Activated naive CD4-positive, alpha-beta T cell treated with anti-CD3 and anti-CD28 coated beads, Interleukin-2, amount 10 ng/mL, durations not matched to agents 7 days and 5 days (primary cell): ENCODE data around the gene MTERF4.

Experiments used
- CTCF ChIA-PET: fragments of 350-600 bp; sonication (Branson Sonifier 250); formaldehyde crosslinking; loops from one replicate; lab custom pipeline; 2021; ENCODE audit warnings: antibody characterized with exemption; lab: Charles Lee
- DNase-seq: peaks from one replicate; pipeline ENCODE4 v3.0.0-alpha.2; 2020
- H3K27ac Mint-ChIP-seq: one replicate; pipeline ENCODE4 v1.8.0; 2021; ENCODE audit warnings: mild to moderate bottlenecking, moderate library complexity, mixed read lengths
- H3K27me3 Mint-ChIP-seq: one replicate; pipeline ENCODE4 v1.8.0; 2021; ENCODE audit warnings: mild to moderate bottlenecking, mixed read lengths
- H3K36me3 Mint-ChIP-seq: one replicate; pipeline ENCODE4 v1.8.0; 2021; ENCODE audit warnings: mixed read lengths
- H3K4me1 Mint-ChIP-seq: one replicate; pipeline ENCODE4 v1.8.0; 2021; ENCODE audit warnings: mixed read lengths
- H3K4me3 Mint-ChIP-seq: one replicate; pipeline ENCODE4 v1.8.0; 2021; ENCODE audit warnings: mild to moderate bottlenecking, moderate library complexity, mixed read lengths
- H3K9me3 Mint-ChIP-seq: one replicate; pipeline ENCODE4 v1.8.0; 2021; ENCODE audit warnings: mixed read lengths

The MTERF4 gene

DNA sequence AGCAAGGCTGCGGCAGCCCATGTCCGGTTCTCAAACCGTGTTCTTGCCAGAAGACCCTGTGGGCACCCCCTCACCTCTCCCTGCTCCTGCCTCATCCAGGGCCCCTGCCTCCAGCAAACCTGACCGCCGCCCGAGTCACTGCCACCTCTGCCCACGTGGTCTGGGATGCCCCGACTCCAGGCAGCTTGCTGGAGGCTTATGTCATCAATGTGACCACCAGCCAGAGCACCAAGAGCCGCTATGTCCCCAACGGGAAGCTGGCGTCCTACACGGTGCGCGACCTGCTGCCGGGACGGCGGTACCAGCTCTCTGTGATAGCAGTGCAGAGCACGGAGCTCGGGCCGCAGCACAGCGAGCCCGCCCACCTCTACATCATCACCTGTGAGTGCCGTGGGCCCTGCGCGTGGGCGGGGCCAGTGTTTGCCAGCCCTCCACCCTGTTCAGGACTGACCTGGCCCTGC, 32.2 kb downstream of the MTERF4 start:
- CTCF ChIA-PET = no interaction called here
- Mint-ChIP-seq H3K27ac (no peak overlapping the region), H3K4me1 (no peaks in the 10 kb centered on the region), H3K36me3 (peaks cover 2% of the 10 kb centered on the region), H3K9me3 (no peaks in the 10 kb centered on the region), H3K4me3 (no peak overlapping the region), H3K27me3 (no peaks in the 10 kb centered on the region)
- DNase-seq = no peak

DNA sequence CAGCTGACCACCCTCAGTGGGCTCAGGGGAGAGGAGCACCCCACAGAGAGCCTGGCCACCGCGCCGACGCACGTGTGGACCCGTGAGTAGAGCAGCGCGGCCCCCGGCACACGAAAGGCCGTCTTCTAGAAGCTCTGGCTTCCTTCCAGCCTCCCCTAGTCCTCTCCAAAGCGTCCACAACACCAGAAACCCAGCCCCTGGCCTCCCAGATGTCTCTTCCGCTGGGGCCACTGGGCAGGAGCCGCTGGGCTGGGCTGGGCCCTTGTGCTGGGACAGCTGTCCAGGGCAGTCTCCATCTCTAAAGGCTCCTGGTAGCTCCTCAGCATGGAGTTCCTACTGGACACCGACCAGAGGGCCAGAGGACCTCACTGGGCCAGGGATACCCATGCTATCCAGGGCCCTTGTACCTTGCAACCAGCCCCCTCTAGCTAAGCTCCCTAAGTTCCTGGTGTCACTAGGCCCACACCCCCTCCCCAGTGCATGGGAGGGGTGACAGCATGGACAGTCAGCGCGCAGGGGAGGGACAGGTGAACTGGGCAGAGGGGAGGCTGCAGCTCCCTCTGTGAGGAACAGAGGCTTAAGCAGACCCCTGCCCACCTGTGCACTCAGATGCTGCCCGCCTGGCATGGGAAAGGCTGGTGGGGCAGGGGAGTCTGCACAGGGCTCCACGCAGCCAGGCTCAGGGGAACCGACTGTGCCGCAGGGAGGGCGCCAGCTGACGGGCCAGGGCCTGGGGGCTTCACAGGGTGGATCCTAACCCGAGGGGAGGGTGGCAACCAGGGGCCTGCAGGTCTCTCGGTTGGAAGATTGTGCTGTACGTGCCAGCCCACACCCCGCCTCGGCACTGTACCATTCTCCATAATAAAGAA, 32.9 kb downstream of the MTERF4 start:
- peaks cover 1% of the 10 kb centered on the region for H3K4me1 Mint-ChIP-seq
- CTCF ChIA-PET = no interaction called here
- no peak overlapping the region for H3K27ac Mint-ChIP-seq

DNA sequence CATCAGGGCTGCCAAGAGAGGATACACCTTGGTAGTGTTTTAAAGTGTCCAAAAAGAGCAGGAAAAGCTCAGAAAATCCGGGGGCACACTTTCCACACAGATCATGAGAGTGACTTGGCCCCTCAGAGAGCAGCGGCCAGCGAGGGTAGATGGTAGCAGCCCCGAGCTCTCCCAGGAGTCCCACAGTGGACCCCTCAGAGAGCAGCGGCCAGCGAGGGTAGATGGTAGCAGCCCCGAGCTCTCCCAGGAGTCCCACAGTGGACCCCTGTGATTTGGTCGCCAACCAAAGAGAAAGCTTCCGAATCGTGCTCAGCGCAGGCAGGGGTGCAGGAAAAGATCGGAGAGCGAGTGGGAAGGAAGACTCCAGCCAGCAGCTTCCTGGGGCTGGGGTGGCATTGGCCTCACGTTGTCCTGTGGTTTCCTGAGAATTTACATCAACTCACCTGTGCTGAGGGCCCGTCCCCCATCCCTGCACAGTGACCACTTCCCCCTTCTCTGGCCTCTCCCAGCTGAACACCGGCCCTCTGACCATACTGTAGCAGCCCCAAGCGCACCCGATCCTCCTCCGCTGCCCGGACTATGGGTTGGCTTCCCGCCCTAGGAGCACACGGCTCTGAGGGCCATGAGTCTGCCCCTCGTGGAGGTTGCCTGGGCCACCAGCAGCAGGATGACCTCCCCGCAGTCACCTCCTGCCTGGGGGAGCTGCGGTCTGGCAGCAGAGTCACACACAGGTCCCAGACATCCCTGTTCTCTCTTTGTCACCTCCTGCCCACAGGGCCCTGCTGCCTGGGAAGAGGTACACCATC, 33.7 kb downstream of the MTERF4 start:
- peaks cover 8% of the 10 kb centered on the region for H3K27me3 Mint-ChIP-seq
- peaks cover 2% of the 10 kb centered on the region for H3K4me1 Mint-ChIP-seq
- H3K27ac Mint-ChIP-seq = no peak overlapping the region
- no peaks in the 10 kb centered on the region for H3K9me3 Mint-ChIP-seq
- H3K4me3 Mint-ChIP-seq = no peak overlapping the region
- CTCF ChIA-PET = no interaction called here
- no peak for DNase-seq
- H3K36me3 Mint-ChIP-seq = no peaks in the 10 kb centered on the region

More for the DNA sequence above, 32.9 kb downstream of the MTERF4 start:
- Mint-ChIP-seq H3K9me3 (no peaks in the 10 kb centered on the region), H3K27me3 (peaks cover 2% of the 10 kb centered on the region), H3K4me3 (no peak overlapping the region), H3K36me3 (no peaks in the 10 kb centered on the region)
- DNase-seq = no peak

DNA sequence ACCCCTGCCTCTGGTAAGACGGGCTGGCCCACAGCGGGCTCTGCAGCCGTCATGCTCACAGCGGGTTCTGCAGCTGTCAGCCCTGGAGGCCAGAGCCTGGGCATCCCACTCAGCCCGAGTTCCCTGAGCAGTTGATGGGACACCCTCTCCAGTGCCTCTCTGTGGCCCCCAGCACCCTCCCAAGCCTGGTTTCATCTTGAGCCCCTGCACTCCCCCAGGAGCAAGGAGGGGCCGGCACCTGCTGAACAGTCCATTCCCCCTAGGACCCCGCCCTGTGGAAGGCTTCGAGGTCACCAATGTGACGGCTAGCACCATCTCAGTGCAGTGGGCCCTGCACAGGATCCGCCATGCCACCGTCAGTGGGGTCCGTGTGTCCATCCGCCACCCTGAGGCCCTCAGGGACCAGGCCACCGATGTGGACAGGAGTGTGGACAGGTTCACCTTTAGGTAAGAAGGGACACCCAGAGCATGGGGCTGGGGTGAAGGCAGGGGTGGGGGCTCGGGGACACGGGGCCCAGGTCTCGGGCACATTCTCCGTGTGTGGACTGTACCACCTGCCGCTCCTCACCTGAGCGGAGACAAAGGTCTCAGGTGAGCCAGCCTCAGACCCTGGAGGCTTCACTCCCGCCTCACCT, 34.5 kb downstream of the MTERF4 start:
- Mint-ChIP-seq H3K27me3 (peaks cover 10% of the 10 kb centered on the region), H3K4me1 (peaks cover 2% of the 10 kb centered on the region), H3K9me3 (no peaks in the 10 kb centered on the region), H3K27ac (no peak overlapping the region), H3K36me3 (no peaks in the 10 kb centered on the region), H3K4me3 (no peak overlapping the region)
- DNase-seq = no peak
- CTCF ChIA-PET = no interaction called here

DNA sequence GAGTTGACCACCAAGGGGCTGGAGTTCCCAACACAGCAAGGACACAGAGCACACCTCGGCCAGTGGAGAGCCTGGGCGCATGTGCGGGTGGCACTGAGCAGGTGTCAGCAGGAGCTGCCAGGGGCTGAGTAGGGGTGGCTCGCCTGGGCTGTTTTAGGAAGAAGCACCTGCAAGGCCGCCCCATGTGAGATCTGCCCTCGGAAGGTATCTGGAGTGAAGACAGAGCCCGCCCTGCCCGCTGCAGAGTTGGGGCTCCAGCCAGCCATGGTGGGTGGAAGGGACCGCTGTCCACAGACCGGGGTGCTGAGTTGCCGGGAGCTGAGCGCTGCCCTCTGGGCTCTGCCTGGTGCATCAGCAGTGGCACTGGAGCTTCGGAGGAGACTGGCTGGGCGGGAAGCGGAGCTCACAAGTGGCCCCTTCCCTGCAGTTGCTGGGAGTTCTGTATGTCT, 35.2 kb downstream of the MTERF4 start:
- Mint-ChIP-seq H3K36me3 (no peaks in the 10 kb centered on the region), H3K4me3 (no peak overlapping the region), H3K27me3 (peaks cover 10% of the 10 kb centered on the region), H3K9me3 (no peaks in the 10 kb centered on the region), H3K27ac (no peak overlapping the region), H3K4me1 (peaks cover 2% of the 10 kb centered on the region)
- DNase-seq = no peak
- CTCF ChIA-PET = no interaction called here

DNA sequence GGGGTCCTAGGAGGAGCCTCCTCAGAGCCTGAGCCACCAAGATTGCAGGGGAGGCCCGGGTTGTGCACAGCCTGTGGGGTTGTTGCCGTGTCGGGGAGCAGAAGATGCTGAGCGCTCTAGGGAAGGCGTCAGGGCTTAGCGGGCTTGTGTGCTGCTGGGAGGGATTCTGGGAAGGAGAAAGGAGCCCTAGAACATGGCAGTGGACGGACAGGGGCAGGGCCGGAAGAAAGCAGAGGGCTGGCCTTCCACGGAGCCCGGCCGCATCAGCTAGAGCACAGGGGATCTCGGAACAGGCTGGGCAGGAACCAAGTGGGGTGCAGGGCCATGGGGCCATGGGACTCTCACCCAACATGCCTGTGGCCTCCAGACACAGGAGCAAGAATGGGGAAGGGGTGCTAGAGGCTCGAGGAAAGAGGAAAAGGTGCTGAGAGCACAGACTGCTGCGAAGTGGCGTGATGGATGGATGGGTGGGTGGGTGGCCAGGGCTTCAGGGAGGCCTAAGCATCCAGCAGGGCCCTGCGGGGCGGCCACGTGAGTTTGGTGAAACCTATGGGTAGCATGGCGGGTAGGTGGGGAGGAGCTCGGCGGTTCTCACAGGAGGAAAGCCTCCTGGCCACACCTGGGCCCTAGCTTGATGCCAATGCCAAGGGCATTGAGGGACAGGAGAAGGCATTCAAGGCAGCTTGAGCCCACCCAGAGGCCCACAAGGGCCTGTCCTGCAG, 35.8 kb downstream of the MTERF4 start:
- Mint-ChIP-seq H3K4me3 (no peak overlapping the region), H3K9me3 (no peaks in the 10 kb centered on the region), H3K27ac (no peak overlapping the region), H3K4me1 (peaks cover 2% of the 10 kb centered on the region), H3K27me3 (peaks cover 10% of the 10 kb centered on the region), H3K36me3 (no peaks in the 10 kb centered on the region)
- CTCF ChIA-PET = no interaction called here
- DNase-seq = no peak

DNA sequence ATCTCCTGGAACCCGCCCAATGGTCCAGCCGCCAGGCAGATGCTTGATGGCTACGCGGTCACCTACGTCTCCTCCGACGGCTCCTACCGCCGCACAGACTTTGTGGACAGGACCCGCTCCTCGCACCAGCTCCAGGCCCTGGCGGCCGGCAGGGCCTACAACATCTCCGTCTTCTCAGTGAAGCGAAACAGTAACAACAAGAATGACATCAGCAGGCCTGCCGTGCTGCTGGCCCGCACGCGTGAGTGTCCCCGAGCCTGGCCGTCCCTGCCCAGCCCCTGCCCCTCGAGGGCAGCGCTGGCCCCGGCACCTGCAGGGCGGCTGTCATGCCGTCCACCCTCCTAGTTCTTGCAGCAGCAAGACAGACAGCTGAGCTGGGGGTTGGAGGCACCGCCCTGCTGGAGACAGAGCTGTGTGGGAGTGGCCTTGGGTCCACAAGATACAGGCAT, 36.7 kb downstream of the MTERF4 start:
- H3K27ac Mint-ChIP-seq = no peak overlapping the region
- H3K36me3 Mint-ChIP-seq = no peaks in the 10 kb centered on the region
- CTCF ChIA-PET = no interaction called here
- H3K9me3 Mint-ChIP-seq = no peaks in the 10 kb centered on the region
- peaks cover 2% of the 10 kb centered on the region for H3K4me1 Mint-ChIP-seq
- no peak overlapping the region for H3K4me3 Mint-ChIP-seq
- DNase-seq = no peak
- peaks cover 10% of the 10 kb centered on the region for H3K27me3 Mint-ChIP-seq

DNA sequence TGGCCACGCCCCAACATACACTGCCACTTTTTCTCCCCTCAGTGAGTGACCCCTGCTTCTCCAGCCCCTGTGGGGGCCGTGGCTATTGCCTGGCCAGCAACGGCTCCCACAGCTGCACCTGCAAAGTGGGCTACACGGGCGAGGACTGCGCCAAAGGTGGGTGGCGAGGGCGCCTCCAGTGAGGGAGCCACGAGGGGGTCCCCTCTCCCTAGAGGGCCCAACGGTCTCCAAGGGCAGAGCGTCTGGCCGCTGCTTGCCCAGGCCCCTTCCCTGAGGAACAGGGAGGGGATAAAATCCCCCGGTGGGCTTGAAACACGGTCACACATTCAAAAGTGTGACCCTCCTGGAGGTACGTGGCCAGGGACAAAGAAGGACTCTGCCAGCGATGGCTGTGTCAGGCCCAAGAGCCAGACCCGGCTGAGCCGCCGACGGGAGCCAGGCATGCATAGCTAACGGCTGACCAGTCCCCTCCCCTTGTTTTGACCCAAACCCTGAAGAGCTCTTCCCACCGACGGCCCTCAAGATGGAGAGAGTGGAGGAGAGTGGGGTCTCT, 37.2 kb downstream of the MTERF4 start:
- no peak for DNase-seq
- Mint-ChIP-seq H3K36me3 (no peaks in the 10 kb centered on the region), H3K4me3 (no peak overlapping the region), H3K4me1 (peaks cover 2% of the 10 kb centered on the region), H3K9me3 (no peaks in the 10 kb centered on the region), H3K27ac (no peak overlapping the region), H3K27me3 (peaks cover 10% of the 10 kb centered on the region)
- CTCF ChIA-PET = no interaction called here

DNA sequence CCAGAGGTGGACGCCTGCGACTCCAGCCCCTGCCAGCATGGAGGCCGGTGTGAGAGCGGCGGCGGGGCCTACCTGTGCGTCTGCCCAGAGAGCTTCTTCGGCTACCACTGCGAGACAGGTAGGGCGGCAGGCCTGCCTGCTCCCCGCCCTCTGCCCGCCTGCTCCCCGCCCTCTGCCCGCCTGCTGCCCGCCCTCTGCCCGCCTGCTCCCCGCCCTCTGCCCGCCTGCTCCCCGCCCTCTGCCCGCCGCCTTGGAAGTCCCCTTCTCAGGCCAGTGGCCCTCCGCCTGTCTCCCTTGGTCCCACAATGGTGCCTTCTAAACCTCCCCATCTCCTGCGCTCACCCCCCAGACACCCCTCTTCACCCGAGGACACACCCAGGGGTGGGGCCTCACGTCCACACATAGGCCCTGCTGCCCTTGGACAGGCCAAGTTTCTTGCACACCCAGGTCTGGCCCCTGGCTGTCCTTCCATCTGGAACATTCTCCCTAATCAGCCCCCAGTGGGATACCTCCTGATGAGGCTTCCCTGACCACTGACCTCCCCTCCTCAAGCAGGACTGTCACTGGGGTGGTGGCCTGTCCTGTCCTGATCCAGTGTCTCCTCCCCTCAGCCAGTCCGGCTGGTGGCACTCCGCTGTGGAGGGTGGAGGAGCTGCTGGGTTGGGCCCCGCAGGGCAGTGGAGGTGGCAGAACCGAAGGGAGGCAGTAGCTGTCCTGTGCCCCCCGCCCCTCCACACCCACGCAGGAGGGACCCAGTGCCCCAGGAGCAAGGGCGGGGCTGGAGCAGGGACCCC, 37.9 kb downstream of the MTERF4 start:
- Mint-ChIP-seq H3K27me3 (peaks cover 10% of the 10 kb centered on the region), H3K9me3 (no peaks in the 10 kb centered on the region), H3K36me3 (no peaks in the 10 kb centered on the region), H3K27ac (no peak overlapping the region), H3K4me1 (peaks cover 2% of the 10 kb centered on the region), H3K4me3 (no peak overlapping the region)
- peak; percentile 56 for DNase-seq
- CTCF ChIA-PET = no interaction called here

DNA sequence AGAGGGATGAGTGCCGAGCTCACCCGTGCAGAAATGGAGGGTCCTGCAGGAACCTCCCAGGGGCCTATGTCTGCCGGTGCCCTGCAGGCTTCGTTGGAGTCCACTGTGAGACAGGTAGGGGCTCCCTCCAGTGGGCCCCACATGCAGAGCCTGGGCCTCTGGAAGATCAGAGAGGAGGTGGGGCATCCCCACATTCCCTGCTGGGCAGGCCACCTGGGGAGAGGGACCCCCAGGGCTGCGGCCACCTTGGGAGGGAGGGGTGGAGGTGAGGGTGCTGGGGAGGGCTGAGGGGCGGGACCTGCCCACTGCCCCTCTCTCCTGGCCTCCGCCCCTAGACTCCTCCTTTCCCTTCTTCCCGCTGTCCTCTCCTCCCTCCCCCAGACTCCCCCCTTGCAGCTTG, 38.5 kb downstream of the MTERF4 start:
- CTCF ChIA-PET = no interaction called here
- H3K9me3 Mint-ChIP-seq = no peaks in the 10 kb centered on the region
- no peaks in the 10 kb centered on the region for H3K36me3 Mint-ChIP-seq
- H3K4me3 Mint-ChIP-seq = no peak overlapping the region
- no peak overlapping the region for H3K27ac Mint-ChIP-seq
- peaks cover 10% of the 10 kb centered on the region for H3K27me3 Mint-ChIP-seq
- DNase-seq = no peak
- H3K4me1 Mint-ChIP-seq = peaks cover 2% of the 10 kb centered on the region

DNA sequence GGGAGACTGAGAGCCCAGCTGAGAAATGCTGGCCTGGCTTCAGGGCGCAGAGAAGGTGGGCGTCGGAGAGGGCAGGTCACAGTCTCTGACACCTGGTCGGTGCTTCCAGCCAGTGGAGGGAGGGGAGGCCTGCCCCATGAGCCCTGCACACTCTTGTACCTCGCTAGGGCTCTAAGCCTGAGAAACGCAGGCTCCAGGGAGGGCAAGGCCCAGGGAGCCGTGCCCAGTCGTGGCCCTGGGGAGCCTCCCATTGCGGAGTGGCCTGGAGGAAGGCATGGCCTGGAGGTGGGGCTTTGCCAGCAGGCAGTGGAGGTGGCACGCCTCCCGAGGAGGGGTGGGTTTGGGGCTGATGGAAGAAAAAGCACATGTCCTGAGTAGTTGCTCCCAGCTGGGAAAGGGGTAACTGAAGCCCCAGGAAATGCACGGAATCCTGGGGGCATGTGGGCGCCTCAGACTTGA, 39.0 kb downstream of the MTERF4 start:
- DNase-seq = no peak
- no peaks in the 10 kb centered on the region for H3K9me3 Mint-ChIP-seq
- peaks cover 2% of the 10 kb centered on the region for H3K4me1 Mint-ChIP-seq
- H3K4me3 Mint-ChIP-seq = no peak overlapping the region
- peaks cover 10% of the 10 kb centered on the region for H3K27me3 Mint-ChIP-seq
- no peaks in the 10 kb centered on the region for H3K36me3 Mint-ChIP-seq
- CTCF ChIA-PET = no interaction called here
- no peak overlapping the region for H3K27ac Mint-ChIP-seq

DNA sequence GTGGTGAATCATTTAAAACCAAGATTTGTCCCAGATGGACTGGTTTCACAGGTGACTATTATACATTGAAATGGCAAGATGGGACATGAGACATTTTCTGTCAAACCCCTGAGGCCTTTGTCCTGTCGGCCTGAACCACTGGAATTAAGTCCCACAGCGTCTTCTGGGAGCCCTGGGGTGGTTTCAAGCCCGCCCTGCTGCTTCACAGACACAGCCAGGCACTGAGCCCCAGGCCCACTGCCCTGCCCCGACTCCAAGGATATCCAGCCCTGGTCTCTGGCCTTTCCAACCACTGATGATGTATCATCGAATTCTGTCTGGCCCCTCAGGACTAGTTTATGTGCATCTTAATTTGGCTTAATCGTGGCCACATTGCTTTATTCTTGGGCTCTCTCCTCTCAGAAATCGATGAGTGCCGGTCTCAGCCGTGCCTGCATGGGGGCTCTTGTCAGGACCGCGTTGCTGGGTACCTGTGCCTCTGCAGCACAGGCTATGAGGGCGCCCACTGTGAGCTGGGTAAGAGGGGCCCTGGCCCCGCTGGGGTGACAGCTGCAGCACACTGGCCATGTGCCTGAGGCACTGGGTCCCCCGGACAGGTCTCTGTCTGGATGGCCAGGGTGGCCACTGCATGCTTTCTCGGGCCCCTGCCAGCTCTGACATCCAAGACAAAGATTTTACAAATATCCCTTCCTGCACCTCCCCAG, 39.5 kb downstream of the MTERF4 start:
- Mint-ChIP-seq H3K36me3 (no peaks in the 10 kb centered on the region), H3K4me1 (peaks cover 5% of the 10 kb centered on the region), H3K9me3 (no peaks in the 10 kb centered on the region), H3K27me3 (peaks cover 10% of the 10 kb centered on the region), H3K27ac (no peak overlapping the region), H3K4me3 (no peak overlapping the region)
- CTCF ChIA-PET = no interaction called here
- no peak for DNase-seq
